H7 (cell line): ENCODE data around the gene QPRT. TPM values are rescaled to one million over a fixed set of nuclear protein-coding genes. Genes with fewer than 3 reads are reported as not detected.
A peak's percentile ranks its signal among the peaks of the same experiment; 100 is the strongest.
"Not testable (repeated sequence)": the region's sequence is repeated elsewhere in the genome, so short reads cannot be mapped to it uniquely, and the experiment has no call there.

Experiments
- DNase-seq: peaks from one replicate; pipeline ENCODE4 v3.0.0; 2012
- H3K27me3 ChIP-seq: 2 replicates; pipeline ENCODE4 v1.6.0; 2011; ENCODE audit warnings: mild to moderate bottlenecking, low read length; ENCODE audit not compliant: control insufficient read depth, insufficient read depth
- H3K36me3 ChIP-seq: replicated peaks from 2 replicates; pipeline ENCODE4 v1.5.1; 2011; ENCODE audit warnings: low read length; ENCODE audit not compliant: control insufficient read depth, insufficient read depth
- H3K4me3 ChIP-seq: 2 replicates; pipeline ENCODE4 v1.5.1; 2011; ENCODE audit warnings: low read depth, mild to moderate bottlenecking, control low read depth, low read length, moderate library complexity; ENCODE audit not compliant: insufficient read depth
- total RNA-seq: library from RNA; depleted of rRNA; stranded (reverse); fragments of >200 nt; shearing (Covaris generic); gene quantifications from 2 replicates; pipeline ENCODE4 v1.2.3, GENCODE V29; 2014

Gene QPRT
- total RNA-seq, 1 experiment from 2014 or later: 173 TPM

- Histone ChIP-seq H3K27me3 (no peaks in the 10 kb centered on the region), H3K36me3 (peaks cover 7% of the 10 kb centered on the region), H3K4me3 (no peak overlapping the region)
- peak; percentile 46 for DNase-seq
These were observed 15.6 kb downstream of the QPRT start for GRCh38 chr16:29694384-29695195.

DNA sequence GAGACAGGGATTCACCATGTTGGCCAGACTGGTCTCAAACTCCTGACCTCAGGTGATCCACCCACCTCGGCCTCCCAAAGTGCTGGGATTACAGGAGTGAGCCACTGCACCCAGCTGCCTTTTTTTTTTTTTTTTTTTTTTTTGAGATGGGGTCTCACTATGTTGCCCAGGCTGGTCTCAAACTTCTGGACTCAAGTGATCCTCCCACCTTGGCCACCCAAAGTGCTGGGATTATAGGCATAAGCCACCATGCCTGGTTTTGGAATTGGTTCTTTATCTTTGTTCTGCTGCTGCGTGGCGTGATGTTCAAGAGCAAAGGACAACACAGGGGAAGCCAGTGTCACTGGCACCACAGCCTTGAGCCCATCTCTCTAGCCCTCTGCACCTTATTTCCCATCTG, 16.7 kb downstream of the QPRT start:
- H3K4me3 ChIP-seq, H3K36me3 ChIP-seq, DNase-seq, H3K27me3 ChIP-seq: not testable (repeated sequence)

DNA sequence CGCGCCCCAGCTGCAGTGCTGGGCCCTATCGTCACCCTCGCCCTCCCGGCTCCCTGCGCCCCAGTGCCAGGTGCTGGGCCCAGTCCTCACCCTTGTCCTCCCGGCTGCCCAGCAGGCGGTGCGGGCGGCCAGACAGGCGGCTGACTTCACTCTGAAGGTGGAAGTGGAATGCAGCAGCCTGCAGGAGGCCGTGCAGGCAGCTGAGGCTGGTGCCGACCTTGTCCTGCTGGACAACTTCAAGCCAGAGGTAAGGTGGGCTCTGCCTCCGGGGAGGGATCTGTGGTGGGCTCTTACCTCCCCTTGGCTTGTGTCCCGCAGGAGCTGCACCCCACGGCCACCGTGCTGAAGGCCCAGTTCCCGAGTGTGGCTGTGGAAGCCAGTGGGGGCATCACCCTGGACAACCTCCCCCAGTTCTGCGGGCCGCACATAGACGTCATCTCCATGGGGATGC, 17.9 kb downstream of the QPRT start:
- DNase-seq: peak; percentile 32
- peaks cover 7% of the 10 kb centered on the region for H3K36me3 ChIP-seq
- H3K27me3 ChIP-seq: no peaks in the 10 kb centered on the region
- H3K4me3 ChIP-seq: no peak overlapping the region

- H3K36me3 ChIP-seq: peaks cover 7% of the 10 kb centered on the region
- no peaks in the 10 kb centered on the region for H3K27me3 ChIP-seq
- H3K4me3 ChIP-seq: no peak overlapping the region
- DNase-seq: no peak
These were observed 18.4 kb downstream of the QPRT start for GRCh38 chr16:29697391-29697790.

GRCh38 chr16:29698042-29698441, 19.1 kb downstream of the QPRT start:
- no peak for DNase-seq
- no peak overlapping the region for H3K4me3 ChIP-seq

GRCh38 chr16:29698484-29699323, 19.7 kb downstream of the QPRT start:
- DNase-seq: peak; percentile 39
- H3K4me3 ChIP-seq: no peak overlapping the region
- no peaks in the 10 kb centered on the region for H3K27me3 ChIP-seq
- H3K36me3 ChIP-seq: peaks cover 7% of the 10 kb centered on the region

More at GRCh38 chr16:29698042-29698441, 19.1 kb downstream of the QPRT start:
- Histone ChIP-seq H3K36me3 (peaks cover 7% of the 10 kb centered on the region), H3K27me3 (no peaks in the 10 kb centered on the region)

DNA sequence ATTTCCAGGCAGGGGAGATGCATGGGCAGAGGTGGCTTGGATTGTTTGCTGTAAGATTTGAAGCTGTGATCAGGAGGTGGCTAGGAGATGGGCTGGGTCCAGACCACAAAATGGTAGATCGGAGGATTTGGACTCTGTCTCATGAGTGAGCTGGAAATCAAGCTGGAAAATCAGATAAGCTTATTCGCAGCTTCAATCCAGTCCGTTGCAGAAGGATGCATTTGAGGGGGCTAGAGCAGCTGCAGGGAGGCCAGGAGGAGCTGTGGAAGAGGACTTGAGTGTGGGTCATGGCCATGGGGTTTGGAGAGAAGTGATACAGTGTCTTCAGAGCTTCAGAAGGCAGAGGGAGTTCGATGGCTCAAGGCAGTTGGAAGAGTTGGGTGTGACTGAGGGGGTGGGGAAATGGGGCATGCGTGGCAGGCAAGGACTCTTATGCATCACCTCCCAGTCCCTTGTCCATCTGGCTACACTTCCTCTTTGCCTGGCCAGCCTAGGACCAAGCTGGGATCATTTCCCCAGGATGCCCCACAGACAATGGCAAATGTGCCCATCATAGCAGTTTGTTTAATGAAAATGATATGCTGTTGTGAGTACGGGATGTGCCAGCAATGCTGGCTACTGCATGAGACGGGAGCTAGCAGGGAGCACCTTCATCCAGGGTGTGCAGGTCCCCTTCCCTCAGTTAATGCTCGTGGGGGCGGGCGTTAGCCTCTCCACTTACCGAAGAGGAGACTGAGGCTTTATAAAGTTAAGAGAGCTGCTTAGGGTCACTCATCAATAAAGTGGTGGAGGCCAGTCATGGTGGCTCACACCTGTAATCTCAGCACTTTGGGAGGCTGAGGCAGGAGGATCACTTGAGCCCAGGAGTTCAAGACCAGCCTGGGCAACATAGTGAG, 20.6 kb downstream of the QPRT start:
- Histone ChIP-seq H3K36me3 (peaks cover 7% of the 10 kb centered on the region), H3K4me3 (no peak overlapping the region), H3K27me3 (no peaks in the 10 kb centered on the region)
- DNase-seq: no peak

GRCh38 chr16:29700253-29700987, 21.4 kb downstream of the QPRT start:
- Histone ChIP-seq H3K27me3 (no peaks in the 10 kb centered on the region), H3K4me3 (no peak overlapping the region), H3K36me3 (peaks cover 7% of the 10 kb centered on the region)
- peak; percentile 88 for DNase-seq

DNA sequence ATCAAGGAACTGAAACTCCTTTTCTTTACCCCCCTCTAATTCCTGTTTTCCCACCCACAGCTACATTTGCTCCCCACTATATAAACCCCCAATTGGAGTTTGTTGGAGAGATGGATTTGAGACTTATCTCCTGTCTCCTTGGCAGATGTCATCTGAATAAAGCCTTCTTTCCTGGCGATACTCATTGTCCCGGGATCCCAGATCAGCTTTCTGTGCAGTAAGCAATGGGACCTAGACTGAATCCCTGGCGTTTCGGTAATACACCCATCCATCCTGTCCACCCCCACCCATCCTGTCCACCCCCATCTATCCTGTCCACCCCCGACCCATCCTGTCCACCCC, 22.2 kb downstream of the QPRT start:
- no peak for DNase-seq
- H3K36me3 ChIP-seq: peaks cover 5% of the 10 kb centered on the region
- no peak overlapping the region for H3K4me3 ChIP-seq
- no peaks in the 10 kb centered on the region for H3K27me3 ChIP-seq

DNA sequence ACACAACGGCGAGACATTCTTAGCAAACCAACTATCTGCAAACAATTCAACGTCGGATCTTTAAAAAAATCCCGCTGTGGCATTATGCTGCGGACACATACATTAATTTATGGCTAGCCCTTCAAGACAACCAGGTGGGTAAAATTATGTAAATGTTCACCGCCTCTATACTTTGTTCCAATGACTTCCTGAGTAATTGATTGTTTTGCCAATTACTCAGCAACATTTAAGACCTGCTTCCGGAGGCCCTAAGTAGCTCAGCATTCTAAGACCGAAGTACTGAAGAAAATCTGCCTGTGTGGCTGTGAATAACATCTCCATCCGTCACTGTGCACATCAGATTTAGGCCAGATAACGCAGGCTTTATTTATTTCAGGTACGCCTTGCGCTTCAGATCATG, 23.3 kb downstream of the QPRT start:
- no peak for DNase-seq
- Histone ChIP-seq H3K27me3 (no peaks in the 10 kb centered on the region), H3K36me3 (peaks cover 4% of the 10 kb centered on the region), H3K4me3 (no peak overlapping the region)

DNA sequence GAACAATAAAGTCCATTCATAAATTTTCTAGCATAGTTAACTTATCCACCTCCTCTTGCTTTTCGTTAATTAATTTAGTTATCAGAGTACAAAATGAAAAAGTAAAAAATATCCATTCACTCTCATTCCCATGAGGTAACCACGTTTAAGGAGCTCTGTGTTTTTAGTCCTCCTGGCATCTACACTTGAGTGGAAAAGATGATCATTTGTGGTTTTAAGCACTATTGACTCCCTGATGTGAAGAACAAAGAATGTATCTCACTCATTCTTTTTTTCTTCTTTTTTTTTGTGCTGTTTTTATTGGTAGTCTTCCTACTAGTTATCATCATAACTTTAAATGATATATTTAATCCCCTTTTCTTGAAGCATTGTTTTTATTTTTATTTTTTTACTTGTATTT, 26.1 kb downstream of the QPRT start:
- Histone ChIP-seq H3K36me3 (no peaks in the 10 kb centered on the region), H3K27me3 (no peaks in the 10 kb centered on the region), H3K4me3 (no peak overlapping the region)
- no peak for DNase-seq

- H3K36me3 ChIP-seq, DNase-seq, H3K27me3 ChIP-seq, H3K4me3 ChIP-seq: not testable (repeated sequence)
These were observed 28.2 kb downstream of the QPRT start for GRCh38 chr16:29707160-29707559.

GRCh38 chr16:29708917-29709600, 30.1 kb downstream of the QPRT start:
- peak overlapping the region; percentile 87 for H3K4me3 ChIP-seq
- peak; percentile 58 for DNase-seq
- no peaks in the 10 kb centered on the region for H3K27me3 ChIP-seq
- peaks cover 4% of the 10 kb centered on the region for H3K36me3 ChIP-seq
